ENCODE measurements around the gene GCNT1.
"Not testable (repeated sequence)": the region's sequence is repeated elsewhere in the genome, so short reads cannot be mapped to it uniquely, and the experiment has no call there.

Gene GCNT1

DNA sequence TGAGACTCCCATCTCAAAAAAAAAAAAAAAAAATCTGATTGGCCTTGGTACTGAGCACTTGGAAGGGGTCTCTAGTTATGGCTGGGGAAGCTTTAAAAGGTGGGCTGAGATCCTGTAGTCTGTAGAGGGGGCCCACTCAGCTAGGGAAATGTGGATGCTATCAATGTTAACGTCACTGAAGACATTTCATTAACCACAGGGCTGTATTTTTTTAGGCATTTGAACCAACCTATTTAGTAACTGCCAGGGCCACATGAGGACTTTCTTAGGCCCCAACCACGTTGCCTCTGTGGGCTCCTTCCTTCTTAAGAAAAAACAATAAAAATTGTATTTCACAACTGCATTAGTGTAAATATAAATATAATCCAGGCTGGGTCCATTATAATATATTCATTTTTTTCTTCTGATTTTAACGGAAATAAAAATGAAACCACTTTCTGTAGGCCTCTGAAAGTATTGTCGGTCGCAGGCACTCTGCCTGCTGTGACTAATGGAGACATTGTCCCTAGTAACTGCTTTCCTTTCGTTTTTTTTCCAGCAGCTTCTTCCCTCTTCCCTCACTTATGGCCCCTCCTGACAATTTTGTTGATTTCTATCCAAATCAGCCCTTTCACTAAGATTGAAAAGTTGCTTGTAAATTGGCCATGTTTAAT, 71.6 kb downstream of the GCNT1 start:
- in situ Hi-C loops (cut with HindIII; ENCODE audit: low sequenced_read_pairs), result no loop called here

- in situ Hi-C loops (cut with HindIII; ENCODE audit: low sequenced_read_pairs), result no loop called here
Measured at GRCh38 chr9:76531231-76531780, 72.3 kb downstream of the GCNT1 start.

GRCh38 chr9:76532877-76533276, 73.9 kb downstream of the GCNT1 start:
- in situ Hi-C loops (cut with HindIII; ENCODE audit: low sequenced_read_pairs), result not testable (repeated sequence)

- in situ Hi-C loops (cut with HindIII; ENCODE audit: low sequenced_read_pairs), result no loop called here
Measured at GRCh38 chr9:76534026-76534425, 75.0 kb downstream of the GCNT1 start.

DNA sequence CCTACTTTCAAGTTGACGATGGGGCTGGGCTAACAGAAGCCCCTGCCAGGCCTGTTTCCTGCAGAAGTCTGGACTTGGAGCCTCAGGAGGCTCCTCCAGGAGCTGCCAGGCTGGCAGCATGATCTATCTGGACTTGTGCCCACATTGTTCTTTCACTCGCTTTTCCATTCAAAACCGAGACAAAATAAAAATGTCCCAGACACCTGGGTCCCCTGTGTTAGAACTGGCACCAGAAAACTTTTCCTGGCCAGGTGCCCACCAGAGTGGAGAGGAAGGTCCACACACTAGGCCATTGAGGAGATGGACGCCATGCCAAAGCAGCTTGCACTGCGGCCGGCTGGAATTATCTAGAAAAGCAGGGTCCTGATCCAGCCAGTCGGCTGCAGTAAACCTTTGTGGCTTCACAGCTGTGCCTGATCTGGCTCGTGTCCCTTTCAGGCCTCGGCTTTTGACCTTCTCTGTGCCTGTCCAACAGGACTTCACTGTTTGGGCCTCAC, 78.2 kb downstream of the GCNT1 start:
- in situ Hi-C loops (cut with HindIII; ENCODE audit: low sequenced_read_pairs), result no loop called here

- in situ Hi-C loops (cut with HindIII; ENCODE audit: low sequenced_read_pairs), result no loop called here
Measured at GRCh38 chr9:76539180-76539579, 80.2 kb downstream of the GCNT1 start.

DNA sequence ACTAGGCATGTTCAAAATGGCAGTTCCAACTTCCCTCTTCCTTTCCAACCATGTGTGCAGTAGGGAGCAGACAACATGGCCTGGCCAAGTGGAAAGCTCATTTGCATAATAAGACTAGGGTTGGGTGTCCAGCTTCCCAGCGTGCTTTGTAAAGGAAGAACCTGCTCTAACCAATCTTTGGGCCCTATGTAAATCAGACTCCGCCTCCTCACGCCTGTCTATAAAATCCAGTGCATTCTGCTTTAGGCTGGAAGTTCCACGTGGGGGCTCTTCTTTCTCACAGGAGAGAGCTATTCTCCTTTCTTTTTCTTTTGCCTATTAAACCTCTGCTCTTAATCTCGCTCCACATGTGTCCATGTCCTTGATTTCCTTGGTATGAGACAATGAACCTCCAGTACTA, 83.4 kb downstream of the GCNT1 start:
- in situ Hi-C loops (cut with HindIII; ENCODE audit: low sequenced_read_pairs), result no loop called here

DNA sequence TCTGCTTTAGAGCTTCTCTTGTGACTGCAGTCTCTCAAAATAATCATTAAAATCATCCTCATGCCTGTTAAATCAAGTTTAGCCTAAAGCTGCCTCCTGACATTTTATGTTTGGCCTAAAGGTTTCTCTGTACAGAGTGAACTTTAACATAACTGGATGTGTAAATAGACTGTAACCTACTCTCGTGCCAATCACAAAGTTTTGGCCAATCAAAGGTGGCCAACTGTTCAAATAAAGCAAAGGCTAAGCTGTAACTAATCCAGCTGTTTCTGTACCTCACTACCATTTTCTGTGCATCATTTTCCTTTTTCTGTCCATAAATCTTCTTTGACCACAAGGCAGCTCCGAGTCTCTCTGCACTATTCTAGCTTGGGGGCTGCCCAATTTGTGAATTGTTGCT, 86.2 kb downstream of the GCNT1 start:
- in situ Hi-C loops (cut with HindIII; ENCODE audit: low sequenced_read_pairs), result no loop called here

DNA sequence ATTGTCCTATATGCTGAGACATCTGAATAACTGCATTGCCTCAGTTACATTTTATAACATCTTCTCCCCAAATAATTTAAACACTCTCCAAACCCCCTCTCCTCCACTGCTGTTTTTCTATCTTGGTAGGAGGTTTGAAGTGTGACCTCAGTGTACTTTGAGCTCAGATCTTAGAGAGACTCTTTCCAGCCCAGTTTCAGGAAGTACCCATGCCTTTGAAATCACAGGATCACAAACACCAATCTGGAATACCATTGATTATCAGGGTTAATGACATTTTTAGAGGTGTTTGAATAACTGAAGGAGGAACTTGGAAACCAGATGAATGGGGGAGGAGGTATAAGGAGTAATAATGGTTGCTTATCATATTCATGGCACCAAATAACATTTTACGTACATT, 93.2 kb downstream of the GCNT1 start:
- in situ Hi-C loops (cut with HindIII; ENCODE audit: low sequenced_read_pairs), result no loop called here

DNA sequence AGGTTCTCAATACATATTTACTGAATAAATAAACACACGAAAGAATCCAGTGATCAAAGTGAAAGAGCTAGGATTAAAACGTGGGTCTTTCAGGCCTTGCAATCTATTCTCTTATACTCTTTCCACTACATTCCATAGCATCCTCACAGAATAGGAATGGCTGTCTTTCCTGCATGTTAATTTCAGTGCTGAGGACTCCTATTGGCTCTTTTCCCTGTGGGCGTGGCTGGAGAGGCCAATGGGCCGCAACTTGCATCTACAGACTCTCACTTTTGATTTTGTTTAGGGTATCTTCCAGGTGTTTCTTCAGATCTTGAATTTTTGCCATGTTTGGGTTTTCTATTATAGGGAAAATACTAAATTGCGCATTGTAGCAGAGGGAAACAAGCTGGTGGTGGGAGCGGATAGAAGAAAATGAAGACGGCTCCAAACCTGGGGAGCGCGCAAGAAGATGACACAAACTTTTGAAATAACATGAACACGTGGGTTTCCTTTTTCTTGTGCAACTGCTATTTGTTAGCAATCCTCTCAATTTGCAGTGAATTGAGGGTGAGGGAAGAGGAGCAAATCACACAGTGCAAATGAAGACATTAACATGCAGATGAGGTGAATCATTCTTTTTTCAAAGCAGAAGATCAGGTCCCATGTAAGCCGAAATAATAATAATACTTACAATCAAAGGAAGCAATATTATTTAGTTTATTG, 93.9 kb downstream of the GCNT1 start:
- in situ Hi-C loops (cut with HindIII; ENCODE audit: low sequenced_read_pairs), result no loop called here

- in situ Hi-C loops (cut with HindIII; ENCODE audit: low sequenced_read_pairs), result no loop called here
Measured at GRCh38 chr9:76553680-76554079, 94.7 kb downstream of the GCNT1 start.

Data from DLD1 (cell line).